GM12878 (cell line): ENCODE measurements around the gene RAP1B. TPM values are rescaled to one million over a fixed set of nuclear protein-coding genes. Genes with fewer than 3 reads are reported as not detected.

Experiments used
- CBX5 ChIP-seq: sonication (generic); IDR thresholded peaks from 2 replicates; pipeline ENCODE4 v1.6.1; 2016; ENCODE audit warnings: low read depth, moderate library complexity, mild to moderate bottlenecking, inconsistent platforms
- ELK1 ChIP-seq: IDR thresholded peaks from 2 replicates; pipeline ENCODE4 v1.6.1; 2012; ENCODE audit warnings: low read depth, low read length, improper control_type of control experiment
- IKZF2 ChIP-seq, 2 experiments: fragments of 450-650 bp; IDR thresholded peaks; 2 replicates each; pipeline ENCODE4 v1.6.1; 2017; ENCODE audit warnings: mild to moderate bottlenecking in 2 of 2, moderate library complexity in 2 of 2
- KLF5 ChIP-seq: fragments of 450-650 bp; IDR thresholded peaks from 2 replicates; pipeline ENCODE4 v1.6.1; 2014; ENCODE audit warnings: mild to moderate bottlenecking; ENCODE audit not compliant: partially characterized antibody
- MTA2 ChIP-seq: fragments of 450-650 bp; IDR thresholded peaks from 2 replicates; pipeline ENCODE4 v1.6.1; 2016; ENCODE audit warnings: low read depth, mild to moderate bottlenecking, moderate library complexity
- MTA3 ChIP-seq: IDR thresholded peaks from 2 replicates; pipeline ENCODE4 v1.6.1; 2012; ENCODE audit warnings: low read length, inconsistent platforms, borderline replicate concordance
- NFIC ChIP-seq: IDR thresholded peaks from 2 replicates; pipeline ENCODE4 v1.6.1; 2012; ENCODE audit warnings: low read depth, mild to moderate bottlenecking, inconsistent platforms, low read length, moderate library complexity
- NKRF ChIP-seq: fragments of 450-650 bp; conservative IDR thresholded peaks from 2 replicates; pipeline ENCODE4 v1.6.1; 2017; ENCODE audit warnings: mild to moderate bottlenecking, moderate library complexity
- POLR2AphosphoS5 ChIP-seq: IDR thresholded peaks from 2 replicates; pipeline ENCODE4 v1.6.1; 2011; ENCODE audit warnings: mild to moderate bottlenecking, low read length, inconsistent platforms
- SUZ12 ChIP-seq: fragments of 200-600 bp; sonication (generic); IDR thresholded peaks from one replicate; pipeline ENCODE4 v1.6.1; 2018; ENCODE audit warnings: antibody characterized with exemption, mild to moderate bottlenecking; ENCODE audit not compliant: unreplicated experiment
- ZNF217 ChIP-seq: fragments of 450-650 bp; IDR thresholded peaks from 2 replicates; pipeline ENCODE4 v1.6.1; 2017; ENCODE audit warnings: antibody characterized with exemption, mild to moderate bottlenecking
- ZNF274 ChIP-seq: IDR thresholded peaks from one replicate; pipeline ENCODE4 v1.8.0; 2011; ENCODE audit not compliant: insufficient read length, insufficient read depth
- ZSCAN29 ChIP-seq: fragments of 450-650 bp; IDR thresholded peaks from 2 replicates; pipeline ENCODE4 v1.6.1; 2017; ENCODE audit warnings: mild to moderate bottlenecking, moderate library complexity
- polyA plus RNA-seq, 11 experiments: library from polyadenylated mRNA; depleted of rRNA in 4 of 11; unstranded in 6 of 11; stranded (reverse) in 5 of 11; fragments of >200 nt; fragmentation: Nextera tagmentation in 4 of 11; fragmentation: Illumina TruSeq in 1 of 11; extraction: Ambion mirVana in 4 of 11; extraction: Trizol in 1 of 11; gene quantifications; 1 replicate in 1 of 11; 2 replicates in 10 of 11; pipeline versions ENCODE4 v1.2.1 to v1.2.3, GENCODE V29; 2011 to 2016; ENCODE audit warnings: inconsistent platforms in 2 of 11, missing spikeins in 2 of 11, low read depth in 1 of 11
- total RNA-seq, 4 experiments: library from RNA; depleted of rRNA in 3 of 4; stranded (reverse); fragments of >200 nt in 3 of 4; fragmentation: Illumina TruSeq in 1 of 4; extraction: Trizol in 1 of 4; gene quantifications; 2 replicates each; pipeline versions ENCODE4 v1.2.1 to v1.2.3, GENCODE V29; 2013 to 2021
- TF ChIP-seq, protein P1 (sequence below): IDR thresholded peaks from 2 replicates; pipeline ENCODE4 v1.6.1; 2012; ENCODE audit warnings: improper control_type of control experiment, low read depth, low read length; ENCODE audit not compliant: insufficient replicate concordance
- TF ChIP-seq, protein P2 (sequence below): IDR thresholded peaks from 2 replicates; pipeline ENCODE4 v1.6.1; 2012; ENCODE audit warnings: low read depth, low read length, improper control_type of control experiment

Gene RAP1B
- total and polyA plus RNA-seq, 10 of the 15 experiments (the other 5 are each of a cell fraction or from before 2014, with no cell fraction given): 88.9 to 219 (median 127) TPM

- TF ChIP-seq NKRF (no peak), ZNF217 (peak; percentile 57; the same call in 1 of the 2 replicates), ELK1 (no peak), KLF5 (no peak), NFIC (peak; percentile 56), SUZ12 (no peak), ZNF274 (no peak), MTA3 (0 out of 2 replicates have a peak, but pooled peaks have one; percentile 48), CBX5 (no peak), POLR2AphosphoS5 (no peak), IKZF2 (IDR thresholded peaks at IDR 0.05) (peak; percentile 85 to 87), ZSCAN29 (no peak), MTA2 (peak; percentile 65)
- TF ChIP-seq, protein P1, sequence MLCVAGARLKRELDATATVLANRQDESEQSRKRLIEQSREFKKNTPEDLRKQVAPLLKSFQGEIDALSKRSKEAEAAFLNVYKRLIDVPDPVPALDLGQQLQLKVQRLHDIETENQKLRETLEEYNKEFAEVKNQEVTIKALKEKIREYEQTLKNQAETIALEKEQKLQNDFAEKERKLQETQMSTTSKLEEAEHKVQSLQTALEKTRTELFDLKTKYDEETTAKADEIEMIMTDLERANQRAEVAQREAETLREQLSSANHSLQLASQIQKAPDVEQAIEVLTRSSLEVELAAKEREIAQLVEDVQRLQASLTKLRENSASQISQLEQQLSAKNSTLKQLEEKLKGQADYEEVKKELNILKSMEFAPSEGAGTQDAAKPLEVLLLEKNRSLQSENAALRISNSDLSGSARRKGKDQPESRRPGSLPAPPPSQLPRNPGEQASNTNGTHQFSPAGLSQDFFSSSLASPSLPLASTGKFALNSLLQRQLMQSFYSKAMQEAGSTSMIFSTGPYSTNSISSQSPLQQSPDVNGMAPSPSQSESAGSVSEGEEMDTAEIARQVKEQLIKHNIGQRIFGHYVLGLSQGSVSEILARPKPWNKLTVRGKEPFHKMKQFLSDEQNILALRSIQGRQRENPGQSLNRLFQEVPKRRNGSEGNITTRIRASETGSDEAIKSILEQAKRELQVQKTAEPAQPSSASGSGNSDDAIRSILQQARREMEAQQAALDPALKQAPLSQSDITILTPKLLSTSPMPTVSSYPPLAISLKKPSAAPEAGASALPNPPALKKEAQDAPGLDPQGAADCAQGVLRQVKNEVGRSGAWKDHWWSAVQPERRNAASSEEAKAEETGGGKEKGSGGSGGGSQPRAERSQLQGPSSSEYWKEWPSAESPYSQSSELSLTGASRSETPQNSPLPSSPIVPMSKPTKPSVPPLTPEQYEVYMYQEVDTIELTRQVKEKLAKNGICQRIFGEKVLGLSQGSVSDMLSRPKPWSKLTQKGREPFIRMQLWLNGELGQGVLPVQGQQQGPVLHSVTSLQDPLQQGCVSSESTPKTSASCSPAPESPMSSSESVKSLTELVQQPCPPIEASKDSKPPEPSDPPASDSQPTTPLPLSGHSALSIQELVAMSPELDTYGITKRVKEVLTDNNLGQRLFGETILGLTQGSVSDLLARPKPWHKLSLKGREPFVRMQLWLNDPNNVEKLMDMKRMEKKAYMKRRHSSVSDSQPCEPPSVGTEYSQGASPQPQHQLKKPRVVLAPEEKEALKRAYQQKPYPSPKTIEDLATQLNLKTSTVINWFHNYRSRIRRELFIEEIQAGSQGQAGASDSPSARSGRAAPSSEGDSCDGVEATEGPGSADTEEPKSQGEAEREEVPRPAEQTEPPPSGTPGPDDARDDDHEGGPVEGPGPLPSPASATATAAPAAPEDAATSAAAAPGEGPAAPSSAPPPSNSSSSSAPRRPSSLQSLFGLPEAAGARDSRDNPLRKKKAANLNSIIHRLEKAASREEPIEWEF: no peak
- TF ChIP-seq, protein P2, sequence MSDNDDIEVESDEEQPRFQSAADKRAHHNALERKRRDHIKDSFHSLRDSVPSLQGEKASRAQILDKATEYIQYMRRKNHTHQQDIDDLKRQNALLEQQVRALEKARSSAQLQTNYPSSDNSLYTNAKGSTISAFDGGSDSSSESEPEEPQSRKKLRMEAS: no peak
These were observed 30.4 kb downstream of the RAP1B start (continued) for GRCh38 chr12:68641138-68641537.
